HG03108 (cell line): Measurements from ENCODE around the gene UNC45A.

ENCODE experiments used
- ATAC-seq: cut with Tn5 transposase; IDR thresholded peaks from one replicate; pipeline ENCODE4 v1.9.1; 2021; ENCODE audit warnings: moderate library complexity; ENCODE audit not compliant: unreplicated experiment

Gene UNC45A

GRCh38 chr15:90959894-90960293 is 24.8 kb downstream of the UNC45A start:
- ATAC-seq, result no peak

DNA sequence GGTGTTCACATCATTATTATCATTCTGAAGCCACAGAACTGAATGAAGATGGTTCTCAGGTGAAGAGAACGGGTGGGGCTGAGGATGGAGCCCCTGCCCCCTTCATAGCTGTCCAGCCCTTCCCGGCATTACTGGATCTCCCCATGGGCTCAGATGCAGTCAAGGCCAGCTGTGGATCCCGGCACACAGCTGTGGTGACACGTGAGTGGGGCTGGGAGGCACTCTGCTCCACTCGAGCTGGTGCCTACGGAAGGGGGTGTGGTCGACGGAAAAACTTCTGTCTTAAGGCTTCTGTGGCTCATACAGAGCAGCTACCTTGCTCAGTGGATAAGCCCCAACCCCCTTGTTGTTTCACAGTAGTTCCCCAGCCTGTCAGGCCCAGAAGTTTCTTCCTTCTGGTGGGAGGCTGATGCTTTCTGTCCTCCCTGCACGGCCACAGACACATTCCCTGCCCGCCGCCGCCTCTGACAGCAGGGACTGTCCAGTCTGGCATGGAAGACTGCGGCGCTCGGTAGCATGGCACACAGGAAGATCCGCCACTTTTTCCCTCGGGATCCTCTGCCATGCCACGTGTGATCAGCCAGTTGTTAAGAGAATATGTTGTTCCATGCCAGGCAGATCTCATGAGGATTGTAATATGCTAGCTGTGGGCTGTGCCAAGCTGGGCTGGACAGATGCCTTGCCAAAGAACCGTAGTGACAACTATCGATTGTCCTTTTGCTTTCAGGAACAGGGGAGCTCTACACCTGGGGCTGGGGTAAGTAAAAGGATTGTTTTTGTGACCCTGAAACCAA is 25.4 kb downstream of the UNC45A start:
- no peak for ATAC-seq

DNA sequence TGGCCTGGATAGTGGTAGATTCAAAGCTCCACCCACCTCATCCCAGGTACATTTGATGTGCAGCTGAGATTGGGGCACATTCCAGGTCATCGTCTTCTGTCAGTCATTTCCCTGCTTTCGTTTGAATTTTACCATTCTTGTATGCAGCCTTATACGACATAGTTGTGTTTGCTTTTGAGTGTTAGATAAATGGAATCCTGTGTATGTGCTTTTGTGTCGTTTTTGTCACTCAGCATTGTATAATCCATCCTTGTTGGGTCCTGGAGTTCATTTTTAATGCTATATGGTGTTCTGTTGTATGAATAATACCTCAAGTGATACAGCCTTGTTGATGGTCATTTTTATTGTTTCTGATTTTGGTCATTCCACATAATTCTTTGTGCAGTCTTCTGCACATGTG is 26.9 kb downstream of the UNC45A start:
- no peak for ATAC-seq

GRCh38 chr15:90966262-90966661 is 31.2 kb downstream of the UNC45A start:
- no peak for ATAC-seq

DNA sequence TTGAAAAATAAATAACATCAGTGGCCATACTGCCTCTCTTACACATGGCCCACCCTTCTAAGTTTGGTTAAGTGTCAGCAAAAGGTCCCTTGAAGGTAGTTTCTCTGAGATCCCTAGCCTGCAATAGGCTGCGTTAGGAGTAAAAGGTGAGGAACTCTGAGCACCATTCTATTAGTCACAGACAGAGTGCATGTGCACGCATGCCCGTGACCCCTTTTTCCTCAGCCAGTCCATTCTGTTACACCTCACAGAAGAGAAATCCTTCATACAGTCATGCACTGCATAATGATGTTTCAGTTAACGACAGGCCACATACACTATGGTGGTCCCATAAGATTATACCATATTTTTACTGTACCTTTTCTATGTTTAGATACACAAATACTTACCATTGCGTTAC is 32.1 kb downstream of the UNC45A start:
- no peak for ATAC-seq

GRCh38 chr15:90968434-90968833 is 33.3 kb downstream of the UNC45A start:
- ATAC-seq, result no peak

- ATAC-seq, result no peak
Measured at GRCh38 chr15:90970274-90970673, 35.2 kb downstream of the UNC45A start.

DNA sequence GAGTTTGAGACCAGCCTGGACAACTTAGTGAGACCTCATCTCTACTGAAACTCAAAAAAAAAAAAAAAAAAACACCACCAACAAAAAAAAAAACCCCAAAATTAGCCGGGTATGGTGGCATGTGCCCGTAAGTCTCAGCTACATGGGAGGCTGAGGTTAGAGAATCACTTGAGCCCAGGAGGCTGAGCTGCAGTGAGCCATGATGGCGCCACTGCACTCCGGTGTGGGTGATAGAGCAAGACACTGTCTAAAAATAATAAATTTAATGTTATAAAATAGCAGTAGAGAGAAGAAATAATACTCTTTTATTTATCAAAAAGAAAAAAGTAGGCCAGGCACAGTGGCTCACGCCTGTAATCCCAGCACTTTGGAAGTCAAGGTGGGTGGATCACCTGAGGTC is 37.0 kb downstream of the UNC45A start:
- ATAC-seq, result no peak

- ATAC-seq, result no peak
Measured at GRCh38 chr15:90974216-90974615, 39.1 kb downstream of the UNC45A start.

- ATAC-seq, result no peak
Measured at GRCh38 chr15:90979582-90979981, 44.5 kb downstream of the UNC45A start.

DNA sequence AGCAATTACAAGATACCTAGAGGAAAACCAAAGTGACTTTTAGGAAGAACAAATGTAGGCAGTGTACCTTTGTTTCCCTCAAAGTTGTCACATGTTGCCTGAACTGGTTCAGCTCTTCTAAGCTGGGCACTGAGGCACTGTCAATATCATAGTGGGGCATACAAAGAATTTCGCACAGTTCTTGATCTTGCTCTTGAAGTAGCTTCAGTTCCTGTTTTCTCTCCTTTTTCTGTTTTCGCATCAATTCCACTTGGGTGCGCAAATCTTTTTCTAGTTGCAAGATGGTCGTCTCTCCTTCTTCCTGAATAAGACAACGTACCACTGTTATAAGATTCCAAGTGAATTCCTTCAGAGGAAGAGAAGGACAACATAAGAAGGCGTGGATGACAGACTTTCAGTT is 46.6 kb downstream of the UNC45A start:
- ATAC-seq, result peak; percentile 70

GRCh38 chr15:90982135-90982534 is 47.0 kb downstream of the UNC45A start:
- ATAC-seq, result no peak

DNA sequence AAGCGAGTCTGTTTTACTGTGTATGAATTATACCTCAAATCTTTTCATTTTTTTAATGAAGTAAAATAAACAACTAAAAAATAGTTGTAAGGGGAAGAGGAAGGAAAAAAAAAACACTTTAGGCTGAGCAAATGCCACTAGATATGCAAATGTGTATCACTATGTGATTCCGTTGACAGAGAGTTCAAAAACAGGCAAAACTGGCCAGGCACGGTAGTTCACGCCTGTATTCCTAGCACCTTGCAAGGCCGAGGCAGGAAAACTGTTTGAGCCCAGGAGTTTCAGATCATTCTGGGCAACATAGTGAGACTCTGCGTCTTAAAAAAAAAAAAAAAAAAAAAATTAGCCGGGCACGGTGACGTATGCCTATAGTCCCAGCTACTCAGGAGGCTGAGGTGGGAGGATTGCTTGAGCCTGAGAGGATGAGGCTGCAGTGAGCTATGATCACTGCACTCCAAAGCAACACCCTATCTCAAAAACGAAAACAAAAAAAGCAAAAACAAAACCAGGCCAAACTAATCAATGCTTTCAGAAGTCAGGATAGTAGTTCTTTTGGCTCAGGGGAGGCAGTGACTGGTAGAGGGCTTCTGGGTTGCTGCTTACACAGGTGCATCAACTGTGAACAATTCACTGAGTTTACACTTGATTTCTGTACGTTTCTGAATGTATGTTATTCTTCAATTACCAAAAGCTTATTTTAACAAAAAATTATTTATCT is 51.9 kb downstream of the UNC45A start:
- ATAC-seq, result no peak

GRCh38 chr15:90987561-90988141 is 52.6 kb downstream of the UNC45A start:
- ATAC-seq, result no peak

- no peak for ATAC-seq
Measured at GRCh38 chr15:90988296-90988695, 53.2 kb downstream of the UNC45A start.

DNA sequence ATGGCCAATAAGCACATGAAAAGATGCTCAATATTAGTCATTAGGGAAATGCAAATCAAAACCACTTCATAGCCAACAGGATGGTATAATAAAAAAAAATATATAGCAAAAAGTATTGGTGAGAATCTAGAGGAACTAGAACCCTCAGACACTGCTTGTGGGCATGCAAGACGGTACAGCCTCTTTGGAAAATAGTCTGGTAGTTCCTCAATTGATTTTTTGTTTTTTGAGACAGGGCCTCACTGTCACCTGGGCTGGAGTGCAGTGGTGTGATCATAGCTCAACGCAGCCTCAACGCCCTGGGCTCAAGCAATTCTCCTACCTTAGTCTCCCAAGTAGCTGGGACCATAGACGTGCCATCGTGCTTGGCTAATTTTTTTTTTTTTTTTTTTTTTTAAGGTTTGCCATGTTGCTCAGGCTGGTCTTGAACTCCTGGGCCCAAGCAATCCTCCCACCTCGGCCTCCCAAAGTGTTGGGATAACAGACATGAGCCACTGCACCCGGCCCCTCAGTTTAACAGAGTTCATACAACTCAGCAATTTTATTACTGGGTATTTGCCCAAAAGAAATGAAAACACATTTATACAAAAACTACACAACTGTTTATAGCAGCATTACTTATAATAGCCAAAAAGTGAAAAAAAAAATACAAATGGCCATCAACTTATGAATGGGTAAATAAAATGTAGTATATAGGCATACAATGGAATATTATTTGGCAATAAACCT is 54.1 kb downstream of the UNC45A start:
- no peak for ATAC-seq

- no peak for ATAC-seq
Measured at GRCh38 chr15:90990446-90990845, 55.4 kb downstream of the UNC45A start.

DNA sequence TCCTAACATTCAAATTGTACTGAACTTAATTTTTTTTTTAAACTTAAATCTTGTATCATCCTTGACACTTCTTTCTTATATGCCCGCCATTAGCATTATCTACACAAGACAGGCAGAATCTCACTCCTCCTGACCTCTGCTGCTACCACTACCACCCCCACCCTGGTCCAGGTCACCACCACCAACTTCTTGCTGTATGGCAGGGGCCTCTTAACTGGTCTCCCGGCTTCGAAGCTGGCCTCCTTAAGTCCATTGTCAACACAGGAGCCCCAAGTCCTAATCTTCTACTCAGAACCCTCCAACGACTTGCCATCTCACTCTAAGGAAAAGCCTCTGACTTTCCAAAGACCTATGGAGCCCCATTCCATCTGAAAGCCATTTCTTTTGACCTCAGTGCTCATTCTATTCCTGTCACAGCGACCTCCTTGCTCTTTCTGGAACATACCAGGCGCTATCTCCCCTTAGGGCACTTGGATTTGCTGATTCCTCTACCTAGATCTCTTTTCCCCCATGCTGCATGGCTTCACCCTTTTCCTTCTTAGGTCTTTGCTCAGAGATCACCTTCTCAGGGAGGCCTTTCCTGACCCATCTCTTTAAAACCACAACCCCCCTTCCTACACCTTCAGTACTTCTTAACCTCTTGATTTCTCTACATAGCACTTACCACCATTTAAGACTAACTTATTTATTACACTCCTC is 56.7 kb downstream of the UNC45A start:
- no peak for ATAC-seq

DNA sequence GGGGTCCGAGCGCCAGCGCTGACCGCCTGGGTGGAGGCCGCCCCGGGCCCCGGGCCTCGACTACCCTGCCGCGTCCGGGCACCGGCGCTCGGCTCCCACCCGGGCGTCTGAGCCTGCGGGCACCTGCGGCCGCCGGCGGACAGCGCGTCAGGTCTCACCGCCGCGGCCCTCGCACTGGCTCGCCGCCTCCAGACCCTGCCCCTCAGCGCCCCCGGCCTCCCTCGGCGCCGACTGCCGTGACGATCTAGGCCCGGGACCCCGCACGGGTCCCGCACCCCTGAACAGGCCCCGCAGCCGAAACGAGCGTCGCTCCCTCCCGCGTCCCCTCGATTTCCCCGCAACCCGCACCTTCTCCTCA is 59.0 kb downstream of the UNC45A start:
- no peak for ATAC-seq

- peak; percentile 96 for ATAC-seq
Measured at GRCh38 chr15:90994417-90995311, 59.6 kb downstream of the UNC45A start, which contains the start of gene PRC1. Gene PRC1, minus strand, starts transcription at chr15:90994535. Its CDS starts 118 bp downstream, at chr15:90994417.
